PC-3 (cell line): ENCODE data around the gene DHX34. TPM values are rescaled to one million over a fixed set of nuclear protein-coding genes. Genes with fewer than 3 reads are reported as not detected.

Experiments
- ATAC-seq: fragments of 200-7000 bp; cut with Tn5 transposase; 2 replicates; pipeline ENCODE4 v1.9.1; 2020; ENCODE audit warnings: mild to moderate bottlenecking, moderate library complexity
- BruUV-seq: library from RNA; stranded (reverse); fragments of 400-500 nt; replicated peaks from 2 replicates; lab custom pipeline; 2021; lab: Mats Ljungman, UMichigan
- CTCF ChIA-PET: fragments of 300-600 bp; sonication (Branson Sonifier 250); formaldehyde crosslinking; loops from one replicate; lab custom pipeline; 2022; ENCODE audit warnings: antibody characterized with exemption; lab: Charles Lee
- POLR2A ChIA-PET: fragments of 300-600 bp; sonication (Branson Sonifier 250); formaldehyde crosslinking; loops from one replicate; lab custom pipeline; 2022; ENCODE audit warnings: antibody characterized with exemption; ENCODE audit not compliant: unreplicated experiment; lab: Charles Lee
- DNase-seq: peaks from one replicate; pipeline ENCODE4 v3.0.0-alpha.2; 2015
- H2AFZ ChIP-seq: fragments of 300-600 bp; sonication (generic); 2 replicates; pipeline ENCODE4 v1.6.0; 2016; ENCODE audit warnings: antibody characterized with exemption, low read length
- H3F3A ChIP-seq: fragments of 300-600 bp; sonication (generic); one replicate; pipeline ENCODE4 v1.6.0; 2017; ENCODE audit warnings: antibody characterized with exemption, low read length, control low read depth, mild to moderate bottlenecking; ENCODE audit not compliant: unreplicated experiment
- H3K27ac ChIP-seq: fragments of 300-600 bp; sonication (generic); 2 replicates; pipeline ENCODE4 v1.5.1; 2016; ENCODE audit warnings: mild to moderate bottlenecking, low read length
- H3K27me3 ChIP-seq: fragments of 300-600 bp; sonication (generic); 2 replicates; pipeline ENCODE4 v1.6.1; 2016; ENCODE audit warnings: low read length, mixed read lengths
- H3K36me3 ChIP-seq: fragments of 300-600 bp; sonication (generic); 2 replicates; pipeline ENCODE4 v1.6.1; 2016; ENCODE audit warnings: low read depth, mixed run types, low read length, mixed read lengths
- H3K4me1 ChIP-seq: fragments of 300-600 bp; sonication (generic); 2 replicates; pipeline ENCODE4 v1.5.1; 2016; ENCODE audit warnings: low read length; ENCODE audit not compliant: insufficient read depth
- H3K4me2 ChIP-seq: fragments of 300-600 bp; sonication (generic); 2 replicates; pipeline ENCODE4 v1.6.0; 2016; ENCODE audit warnings: low read length
- H3K4me3 ChIP-seq: fragments of 300-600 bp; sonication (generic); 2 replicates; pipeline ENCODE4 v1.5.1; 2016; ENCODE audit warnings: mild to moderate bottlenecking, low read length, mixed read lengths
- H3K79me2 ChIP-seq: fragments of 300-600 bp; sonication (generic); 2 replicates; pipeline ENCODE4 v1.6.1; 2017; ENCODE audit warnings: low read length, mixed read lengths
- H3K9ac ChIP-seq: fragments of 300-600 bp; sonication (generic); 2 replicates; pipeline ENCODE4 v1.6.0; 2016; ENCODE audit warnings: mild to moderate bottlenecking, low read length
- H3K9me2 ChIP-seq: fragments of 300-600 bp; sonication (generic); replicated peaks from 2 replicates; pipeline ENCODE4 v1.6.1; 2016; ENCODE audit warnings: mixed run types, low read length, mixed read lengths
- H3K9me3 ChIP-seq: fragments of 300-600 bp; sonication (generic); 2 replicates; pipeline ENCODE4 v1.6.1; 2016; ENCODE audit warnings: low read length, mixed read lengths
- H4K20me1 ChIP-seq: fragments of 300-600 bp; sonication (generic); 2 replicates; pipeline ENCODE4 v1.6.1; 2016; ENCODE audit warnings: low read length, mixed read lengths
- CTCF ChIP-seq: fragments of 300-600 bp; sonication (generic); conservative IDR thresholded peaks from 2 replicates; pipeline ENCODE4 v1.5.1; 2017; ENCODE audit warnings: antibody characterized with exemption, low read depth, mild to moderate bottlenecking, low read length
- EZH2 ChIP-seq: fragments of 300-600 bp; sonication (generic); IDR thresholded peaks from one replicate; pipeline ENCODE4 v1.6.1; 2017; ENCODE audit warnings: antibody characterized with exemption, mild to moderate bottlenecking, low read length; ENCODE audit not compliant: unreplicated experiment
- EZH2phosphoT487 ChIP-seq: fragments of 300-600 bp; sonication (generic); IDR thresholded peaks from 2 replicates; pipeline ENCODE4 v1.6.1; 2018; ENCODE audit warnings: mild to moderate bottlenecking, antibody characterized with exemption, low read length, borderline replicate concordance
- intact Hi-C: fragments of 100-400 bp; cut with micrococcal nuclease; formaldehyde crosslinking; loops from 2 replicates; pipeline ENCODE4 v1.9.0; 2023
- total RNA-seq: library from RNA; depleted of rRNA; stranded (reverse); fragments of >200 nt; gene quantifications from 2 replicates; pipeline ENCODE4 v1.2.3, GENCODE V29; 2014

The DHX34 gene
- total RNA-seq, 1 experiment from 2014 or later, result 28.3 TPM

- POLR2A ChIA-PET, result no interaction called here
- Histone ChIP-seq H4K20me1 (no peaks in the 10 kb centered on the region), H3K27me3 (no peaks in the 10 kb centered on the region), H3K36me3 (no peaks in the 10 kb centered on the region), H3F3A (no peaks in the 10 kb centered on the region), H3K27ac (peak overlapping the region; percentile 62), H3K9me2 (no peaks in the 10 kb centered on the region), H3K9me3 (no peaks in the 10 kb centered on the region), H3K4me1 (peaks cover 3% of the 10 kb centered on the region; the same call in 1 of the 2 replicates), H3K4me3 (no peak overlapping the region), H3K79me2 (no peaks in the 10 kb centered on the region), H3K9ac (no peak overlapping the region), H2AFZ (peak overlapping the region; percentile 49), H3K4me2 (peak overlapping the region; percentile 49; the same call in 1 of the 2 replicates)
- DNase-seq (peak; percentile 91), ATAC-seq (peak; percentile 100)
- BruUV-seq, result no TSS peak
- intact Hi-C loops, result no loop called here
- no peak for TF ChIP-seq EZH2
- no peak for TF ChIP-seq CTCF
- no peak for TF ChIP-seq EZH2phosphoT487
- CTCF ChIA-PET, result interaction anchor here (1.0 kb wide), 1 partner anchor 34 kb away, joined by 5 read pairs; the partner anchor contains the start of gene DHX34
Observed at GRCh38 chr19:47315125-47315821, 33.8 kb upstream of the DHX34 start.

GRCh38 chr19:47316513-47316912, 32.6 kb upstream of the DHX34 start:
- Histone ChIP-seq H4K20me1 (no peaks in the 10 kb centered on the region), H3K9me2 (no peaks in the 10 kb centered on the region), H3K79me2 (no peaks in the 10 kb centered on the region), H3K27ac (no peak overlapping the region), H2AFZ (no peak overlapping the region), H3K4me1 (peaks cover 3% of the 10 kb centered on the region; the same call in 1 of the 2 replicates), H3K4me2 (no peak overlapping the region), H3K27me3 (no peaks in the 10 kb centered on the region), H3F3A (no peaks in the 10 kb centered on the region), H3K36me3 (no peaks in the 10 kb centered on the region), H3K4me3 (no peak overlapping the region), H3K9me3 (no peaks in the 10 kb centered on the region), H3K9ac (no peak overlapping the region)
- POLR2A ChIA-PET, result interaction anchor here (0.7 kb wide), 1 partner anchor 42 kb away, joined by 37 read pairs; no protein-coding TSS in a partner anchor
- BruUV-seq, result no TSS peak
- ATAC-seq (no peak), DNase-seq (no peak)
- CTCF ChIA-PET, result no interaction called here
- intact Hi-C loops, result no loop called here
- TF ChIP-seq CTCF (no peak), EZH2 (no peak), EZH2phosphoT487 (no peak)
